WTC11 (cell line): ENCODE measurements around the gene POLE3.

Experiments used
- JUN ChIP-seq: sonication (generic); formaldehyde crosslinking; IDR thresholded peaks from 2 replicates; pipeline ENCODE4 v1.8.0; 2023; ENCODE audit warnings: mild to moderate bottlenecking, missing genetic modification reagents
- NR2C2 ChIP-seq: sonication (generic); formaldehyde crosslinking; IDR thresholded peaks from 2 replicates; pipeline ENCODE4 v1.8.0; 2022; ENCODE audit warnings: mild to moderate bottlenecking, missing genetic modification reagents
- NR3C1 ChIP-seq: sonication (generic); formaldehyde crosslinking; conservative IDR thresholded peaks from 2 replicates; pipeline ENCODE4 v1.8.1; 2023; ENCODE audit warnings: low read depth, mild to moderate bottlenecking, missing genetic modification reagents
- ZNF232 ChIP-seq: sonication (generic); formaldehyde crosslinking; IDR thresholded peaks from 2 replicates; pipeline ENCODE4 v1.8.0; 2022; ENCODE audit warnings: mild to moderate bottlenecking, missing genetic modification reagents
- TF ChIP-seq, protein P1 (sequence below): sonication (generic); formaldehyde crosslinking; conservative IDR thresholded peaks from 2 replicates; pipeline ENCODE4 v1.8.1; 2022; ENCODE audit warnings: mild to moderate bottlenecking, missing genetic modification reagents
- TF ChIP-seq, protein P2 (sequence below): fragments of 200-600 bp; IDR thresholded peaks from 2 replicates; pipeline ENCODE4 v1.8.0; 2022; ENCODE audit warnings: antibody characterized with exemption
- TF ChIP-seq, protein P3 (sequence below): sonication (generic); formaldehyde crosslinking; IDR thresholded peaks from 2 replicates; pipeline ENCODE4 v1.8.1; 2022; ENCODE audit warnings: low read depth, mild to moderate bottlenecking, moderate library complexity, missing genetic modification reagents, borderline replicate concordance
- TF ChIP-seq, protein P4 (sequence below): sonication (generic); formaldehyde crosslinking; IDR thresholded peaks from 2 replicates; pipeline ENCODE4 v1.8.0; 2023; ENCODE audit warnings: missing genetic modification reagents
- TF ChIP-seq, protein P5 (sequence below): sonication (generic); formaldehyde crosslinking; IDR thresholded peaks from 2 replicates; pipeline ENCODE4 v1.8.1; 2023; ENCODE audit warnings: mild to moderate bottlenecking, missing genetic modification reagents, borderline replicate concordance
- TF ChIP-seq, protein P6 (sequence below): sonication (generic); formaldehyde crosslinking; IDR thresholded peaks from 2 replicates; pipeline ENCODE4 v1.8.1; 2023; ENCODE audit warnings: mild to moderate bottlenecking, missing genetic modification reagents, moderate library complexity

DNA sequence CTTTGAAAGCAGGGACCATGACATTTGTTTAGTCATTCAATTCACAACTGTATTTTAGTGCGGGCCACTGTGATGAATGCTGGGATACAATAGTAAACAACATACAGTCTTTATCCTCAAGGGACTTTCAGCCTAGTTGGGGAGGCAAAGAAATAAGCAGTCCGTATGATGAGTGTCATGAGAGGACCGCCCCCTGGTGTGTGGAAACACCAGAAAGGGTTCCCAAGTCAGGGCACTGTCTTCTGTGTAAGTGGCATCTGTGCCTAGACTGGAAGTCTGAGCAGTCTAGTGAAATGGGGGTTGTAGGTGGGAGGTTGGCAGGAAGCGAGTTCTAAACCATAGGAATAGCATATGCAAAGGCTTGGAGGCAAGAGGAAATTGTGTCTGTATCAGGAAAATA, 6.9 kb upstream of the POLE3 start:
- TF ChIP-seq, protein P1, sequence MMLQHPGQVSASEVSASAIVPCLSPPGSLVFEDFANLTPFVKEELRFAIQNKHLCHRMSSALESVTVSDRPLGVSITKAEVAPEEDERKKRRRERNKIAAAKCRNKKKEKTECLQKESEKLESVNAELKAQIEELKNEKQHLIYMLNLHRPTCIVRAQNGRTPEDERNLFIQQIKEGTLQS (CRISPR knock-in tag): no peak
- TF ChIP-seq, protein P2, sequence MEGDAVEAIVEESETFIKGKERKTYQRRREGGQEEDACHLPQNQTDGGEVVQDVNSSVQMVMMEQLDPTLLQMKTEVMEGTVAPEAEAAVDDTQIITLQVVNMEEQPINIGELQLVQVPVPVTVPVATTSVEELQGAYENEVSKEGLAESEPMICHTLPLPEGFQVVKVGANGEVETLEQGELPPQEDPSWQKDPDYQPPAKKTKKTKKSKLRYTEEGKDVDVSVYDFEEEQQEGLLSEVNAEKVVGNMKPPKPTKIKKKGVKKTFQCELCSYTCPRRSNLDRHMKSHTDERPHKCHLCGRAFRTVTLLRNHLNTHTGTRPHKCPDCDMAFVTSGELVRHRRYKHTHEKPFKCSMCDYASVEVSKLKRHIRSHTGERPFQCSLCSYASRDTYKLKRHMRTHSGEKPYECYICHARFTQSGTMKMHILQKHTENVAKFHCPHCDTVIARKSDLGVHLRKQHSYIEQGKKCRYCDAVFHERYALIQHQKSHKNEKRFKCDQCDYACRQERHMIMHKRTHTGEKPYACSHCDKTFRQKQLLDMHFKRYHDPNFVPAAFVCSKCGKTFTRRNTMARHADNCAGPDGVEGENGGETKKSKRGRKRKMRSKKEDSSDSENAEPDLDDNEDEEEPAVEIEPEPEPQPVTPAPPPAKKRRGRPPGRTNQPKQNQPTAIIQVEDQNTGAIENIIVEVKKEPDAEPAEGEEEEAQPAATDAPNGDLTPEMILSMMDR: no peak
- TF ChIP-seq JUN (CRISPR knock-in tag): no peak
- TF ChIP-seq, protein P3, sequence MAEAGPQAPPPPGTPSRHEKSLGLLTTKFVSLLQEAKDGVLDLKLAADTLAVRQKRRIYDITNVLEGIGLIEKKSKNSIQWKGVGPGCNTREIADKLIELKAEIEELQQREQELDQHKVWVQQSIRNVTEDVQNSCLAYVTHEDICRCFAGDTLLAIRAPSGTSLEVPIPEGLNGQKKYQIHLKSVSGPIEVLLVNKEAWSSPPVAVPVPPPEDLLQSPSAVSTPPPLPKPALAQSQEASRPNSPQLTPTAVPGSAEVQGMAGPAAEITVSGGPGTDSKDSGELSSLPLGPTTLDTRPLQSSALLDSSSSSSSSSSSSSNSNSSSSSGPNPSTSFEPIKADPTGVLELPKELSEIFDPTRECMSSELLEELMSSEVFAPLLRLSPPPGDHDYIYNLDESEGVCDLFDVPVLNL (CRISPR knock-in tag): no peak
- TF ChIP-seq, protein P4, sequence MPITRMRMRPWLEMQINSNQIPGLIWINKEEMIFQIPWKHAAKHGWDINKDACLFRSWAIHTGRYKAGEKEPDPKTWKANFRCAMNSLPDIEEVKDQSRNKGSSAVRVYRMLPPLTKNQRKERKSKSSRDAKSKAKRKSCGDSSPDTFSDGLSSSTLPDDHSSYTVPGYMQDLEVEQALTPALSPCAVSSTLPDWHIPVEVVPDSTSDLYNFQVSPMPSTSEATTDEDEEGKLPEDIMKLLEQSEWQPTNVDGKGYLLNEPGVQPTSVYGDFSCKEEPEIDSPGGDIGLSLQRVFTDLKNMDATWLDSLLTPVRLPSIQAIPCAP (CRISPR knock-in tag): no peak
- no peak for TF ChIP-seq NR2C2 (CRISPR knock-in tag)
- TF ChIP-seq NR3C1: no peak
- TF ChIP-seq, protein P5, sequence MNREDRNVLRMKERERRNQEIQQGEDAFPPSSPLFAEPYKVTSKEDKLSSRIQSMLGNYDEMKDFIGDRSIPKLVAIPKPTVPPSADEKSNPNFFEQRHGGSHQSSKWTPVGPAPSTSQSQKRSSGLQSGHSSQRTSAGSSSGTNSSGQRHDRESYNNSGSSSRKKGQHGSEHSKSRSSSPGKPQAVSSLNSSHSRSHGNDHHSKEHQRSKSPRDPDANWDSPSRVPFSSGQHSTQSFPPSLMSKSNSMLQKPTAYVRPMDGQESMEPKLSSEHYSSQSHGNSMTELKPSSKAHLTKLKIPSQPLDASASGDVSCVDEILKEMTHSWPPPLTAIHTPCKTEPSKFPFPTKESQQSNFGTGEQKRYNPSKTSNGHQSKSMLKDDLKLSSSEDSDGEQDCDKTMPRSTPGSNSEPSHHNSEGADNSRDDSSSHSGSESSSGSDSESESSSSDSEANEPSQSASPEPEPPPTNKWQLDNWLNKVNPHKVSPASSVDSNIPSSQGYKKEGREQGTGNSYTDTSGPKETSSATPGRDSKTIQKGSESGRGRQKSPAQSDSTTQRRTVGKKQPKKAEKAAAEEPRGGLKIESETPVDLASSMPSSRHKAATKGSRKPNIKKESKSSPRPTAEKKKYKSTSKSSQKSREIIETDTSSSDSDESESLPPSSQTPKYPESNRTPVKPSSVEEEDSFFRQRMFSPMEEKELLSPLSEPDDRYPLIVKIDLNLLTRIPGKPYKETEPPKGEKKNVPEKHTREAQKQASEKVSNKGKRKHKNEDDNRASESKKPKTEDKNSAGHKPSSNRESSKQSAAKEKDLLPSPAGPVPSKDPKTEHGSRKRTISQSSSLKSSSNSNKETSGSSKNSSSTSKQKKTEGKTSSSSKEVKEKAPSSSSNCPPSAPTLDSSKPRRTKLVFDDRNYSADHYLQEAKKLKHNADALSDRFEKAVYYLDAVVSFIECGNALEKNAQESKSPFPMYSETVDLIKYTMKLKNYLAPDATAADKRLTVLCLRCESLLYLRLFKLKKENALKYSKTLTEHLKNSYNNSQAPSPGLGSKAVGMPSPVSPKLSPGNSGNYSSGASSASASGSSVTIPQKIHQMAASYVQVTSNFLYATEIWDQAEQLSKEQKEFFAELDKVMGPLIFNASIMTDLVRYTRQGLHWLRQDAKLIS (CRISPR knock-in tag): no peak
- no peak for TF ChIP-seq ZNF232 (CRISPR knock-in tag)
- TF ChIP-seq, protein P6, sequence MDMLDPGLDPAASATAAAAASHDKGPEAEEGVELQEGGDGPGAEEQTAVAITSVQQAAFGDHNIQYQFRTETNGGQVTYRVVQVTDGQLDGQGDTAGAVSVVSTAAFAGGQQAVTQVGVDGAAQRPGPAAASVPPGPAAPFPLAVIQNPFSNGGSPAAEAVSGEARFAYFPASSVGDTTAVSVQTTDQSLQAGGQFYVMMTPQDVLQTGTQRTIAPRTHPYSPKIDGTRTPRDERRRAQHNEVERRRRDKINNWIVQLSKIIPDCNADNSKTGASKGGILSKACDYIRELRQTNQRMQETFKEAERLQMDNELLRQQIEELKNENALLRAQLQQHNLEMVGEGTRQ (CRISPR knock-in tag): no peak
